GM18499 (cell line): ENCODE data around the gene TRMT10C.

Experiments used
- ATAC-seq: cut with Tn5 transposase; IDR thresholded peaks from one replicate; pipeline ENCODE4 v1.9.1; 2021; ENCODE audit warnings: moderate number of reproducible peaks; ENCODE audit not compliant: insufficient read depth, unreplicated experiment

The TRMT10C gene

DNA sequence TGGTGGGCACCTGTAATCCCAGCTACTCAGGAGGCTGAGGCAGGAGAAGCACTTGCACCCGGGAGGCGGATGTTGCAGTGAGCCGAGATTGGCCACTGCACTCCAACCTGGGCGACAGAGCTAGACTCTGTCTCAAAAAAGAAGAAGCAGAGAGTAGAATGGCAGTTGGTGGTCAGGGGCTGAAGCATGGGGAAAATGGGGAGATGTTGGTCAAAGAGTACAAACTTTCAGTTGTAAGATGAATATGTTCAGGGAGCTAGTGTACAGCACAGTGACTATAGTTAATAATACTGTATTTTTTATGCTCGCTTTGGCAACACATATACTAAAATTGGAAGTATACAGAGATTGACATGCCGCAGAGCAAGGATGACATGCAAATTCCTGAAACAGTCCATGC, 53.9 kb downstream of the TRMT10C start:
- ATAC-seq: no peak
